Colonic mucosa (tissue), 4 donors: Measurements from ENCODE around the gene PRAMEF33. TPM values are rescaled to one million over a fixed set of nuclear protein-coding genes. Genes with fewer than 3 reads are reported as not detected.
"Not testable (repeated sequence)": the region's sequence is repeated elsewhere in the genome, so short reads cannot be mapped to it uniquely, and the experiment has no call there.

Source experiments
- DNase-seq: peaks from one replicate; pipeline ENCODE4 v3.0.0-alpha.2; 2020
- H3K27ac ChIP-seq: fragments of 200-600 bp; one replicate; pipeline ENCODE4 v1.8.0; 2021
- H3K27me3 ChIP-seq: fragments of 200-600 bp; one replicate; pipeline ENCODE4 v1.8.0; 2021
- H3K36me3 ChIP-seq: fragments of 200-600 bp; one replicate; pipeline ENCODE4 v1.8.0; 2021
- H3K4me1 ChIP-seq: fragments of 200-600 bp; one replicate; pipeline ENCODE4 v1.8.0; 2021; ENCODE audit warnings: mild to moderate bottlenecking
- H3K4me3 ChIP-seq: fragments of 200-600 bp; one replicate; pipeline ENCODE4 v1.8.0; 2021
- H3K9ac ChIP-seq, 2 donors: one replicate each; pipeline ENCODE4 v1.7.0; 2013; ENCODE audit warnings: control low read depth in 2 of 2, low read depth in 2 of 2, low read length in 2 of 2
- H3K9me3 ChIP-seq: fragments of 200-600 bp; one replicate; pipeline ENCODE4 v1.8.0; 2021
- intact Hi-C: fragments of 100-400 bp; cut with DNase I; formaldehyde crosslinking; loops from one replicate; pipeline ENCODE4 v1.14.1; 2022
- total RNA-seq, 2 donors: library from RNA; stranded (reverse); fragmentation: NEBNext Ultra II Directional in 1 of 2; extraction: Animal tissue kit (Norgen Biotek cat#: 25700) in 1 of 2; gene quantifications; one replicate each; pipeline ENCODE4 v1.2.1, GENCODE V29; 2021
- donor health status: healthy.
- donor health status: DM: no; HTN: no; CAD: no.
- donor health status: DM: no; HTN: no; CAD: no.

Gene PRAMEF33
- not detected for total RNA-seq

GRCh38 chr1:13303239-13303638, at the start of gene PRAMEF33:
Gene PRAMEF33 (plus strand): TSS chr1:13303539. CDS start chr1:13305955, 2,416 bp downstream.
- DNase-seq, H3K4me3 ChIP-seq, H3K27me3 ChIP-seq, H3K36me3 ChIP-seq, H3K9me3 ChIP-seq, H3K9ac ChIP-seq, intact Hi-C loops, H3K27ac ChIP-seq, H3K4me1 ChIP-seq: not testable (repeated sequence)

- intact Hi-C loops, result not testable (repeated sequence)
Measured at GRCh38 chr1:13253898-13254297, 49.4 kb upstream of the PRAMEF33 start, which contains the start of gene PRAMEF5. Gene PRAMEF5 (plus strand): TSS chr1:13254198. CDS start chr1:13259269, 5,071 bp downstream.

GRCh38 chr1:13265124-13265523, 38.2 kb upstream of the PRAMEF33 start:
- DNase-seq, H3K4me3 ChIP-seq, intact Hi-C loops: not testable (repeated sequence)

More at GRCh38 chr1:13253898-13254297, 49.4 kb upstream of the PRAMEF33 start, which contains the start of gene PRAMEF5:
- not testable (repeated sequence) for H3K27ac ChIP-seq, H3K27me3 ChIP-seq, H3K4me1 ChIP-seq, DNase-seq, H3K9ac ChIP-seq, H3K4me3 ChIP-seq, H3K9me3 ChIP-seq, H3K36me3 ChIP-seq

GRCh38 chr1:13277016-13277415, 26.3 kb upstream of the PRAMEF33 start:
- H3K4me1 ChIP-seq, H3K9ac ChIP-seq, H3K27ac ChIP-seq, H3K27me3 ChIP-seq, intact Hi-C loops, H3K4me3 ChIP-seq, H3K9me3 ChIP-seq, H3K36me3 ChIP-seq, DNase-seq: not testable (repeated sequence)

More at GRCh38 chr1:13265124-13265523, 38.2 kb upstream of the PRAMEF33 start:
- H3K9ac ChIP-seq, H3K36me3 ChIP-seq, H3K4me1 ChIP-seq, H3K27me3 ChIP-seq, H3K27ac ChIP-seq, H3K9me3 ChIP-seq: not testable (repeated sequence)

GRCh38 chr1:13279617-13280016, 23.7 kb upstream of the PRAMEF33 start:
- H3K4me1 ChIP-seq, H3K9ac ChIP-seq, intact Hi-C loops, H3K9me3 ChIP-seq, H3K36me3 ChIP-seq, H3K27me3 ChIP-seq, H3K4me3 ChIP-seq, H3K27ac ChIP-seq, DNase-seq: not testable (repeated sequence)

- H3K9me3 ChIP-seq, H3K4me3 ChIP-seq, H3K27me3 ChIP-seq, H3K27ac ChIP-seq, H3K36me3 ChIP-seq, intact Hi-C loops, H3K9ac ChIP-seq, DNase-seq, H3K4me1 ChIP-seq: not testable (repeated sequence)
Measured at GRCh38 chr1:13285037-13285436, 18.3 kb upstream of the PRAMEF33 start, which contains the start of gene PRAMEF8. Gene PRAMEF8 (minus strand): TSS chr1:13285137. CDS start chr1:13284091, 1,046 bp downstream.

GRCh38 chr1:13289030-13289429, 14.3 kb upstream of the PRAMEF33 start:
- DNase-seq, H3K9me3 ChIP-seq, intact Hi-C loops, H3K4me3 ChIP-seq, H3K4me1 ChIP-seq, H3K36me3 ChIP-seq, H3K27ac ChIP-seq, H3K9ac ChIP-seq, H3K27me3 ChIP-seq: not testable (repeated sequence)

GRCh38 chr1:13297216-13297931, 6.0 kb upstream of the PRAMEF33 start:
- H3K4me3 ChIP-seq, H3K27me3 ChIP-seq, intact Hi-C loops, H3K4me1 ChIP-seq, H3K9me3 ChIP-seq, H3K27ac ChIP-seq, H3K36me3 ChIP-seq, H3K9ac ChIP-seq, DNase-seq: not testable (repeated sequence)

- H3K27ac ChIP-seq, H3K9me3 ChIP-seq, DNase-seq, intact Hi-C loops, H3K4me1 ChIP-seq, H3K27me3 ChIP-seq, H3K36me3 ChIP-seq, H3K4me3 ChIP-seq, H3K9ac ChIP-seq: not testable (repeated sequence)
Measured at GRCh38 chr1:13298699-13299098, 4.6 kb upstream of the PRAMEF33 start.

GRCh38 chr1:13302197-13302596, 1.1 kb upstream of the PRAMEF33 start:
- not testable (repeated sequence) for H3K27me3 ChIP-seq

GRCh38 chr1:13315281-13315680, 11.9 kb downstream of the PRAMEF33 start, which contains the start of gene PRAMEF15:
Gene PRAMEF15 (plus strand): TSS chr1:13315581. CDS start chr1:13318408, 2,827 bp downstream.
- H3K9me3 ChIP-seq, intact Hi-C loops, H3K27me3 ChIP-seq: not testable (repeated sequence)

More at GRCh38 chr1:13302197-13302596, 1.1 kb upstream of the PRAMEF33 start:
- H3K9me3 ChIP-seq, H3K4me3 ChIP-seq, DNase-seq, H3K9ac ChIP-seq, H3K4me1 ChIP-seq, H3K27ac ChIP-seq, H3K36me3 ChIP-seq, intact Hi-C loops: not testable (repeated sequence)

GRCh38 chr1:13342496-13342895, 39.2 kb downstream of the PRAMEF33 start:
- DNase-seq, H3K9ac ChIP-seq, H3K27me3 ChIP-seq, H3K36me3 ChIP-seq, H3K4me1 ChIP-seq, intact Hi-C loops, H3K4me3 ChIP-seq, H3K9me3 ChIP-seq, H3K27ac ChIP-seq: not testable (repeated sequence)

More at GRCh38 chr1:13315281-13315680, 11.9 kb downstream of the PRAMEF33 start, which contains the start of gene PRAMEF15:
- not testable (repeated sequence) for DNase-seq, H3K27ac ChIP-seq, H3K36me3 ChIP-seq, H3K9ac ChIP-seq, H3K4me3 ChIP-seq, H3K4me1 ChIP-seq

- H3K4me1 ChIP-seq, H3K36me3 ChIP-seq, DNase-seq, H3K9me3 ChIP-seq, intact Hi-C loops, H3K27me3 ChIP-seq, H3K4me3 ChIP-seq, H3K9ac ChIP-seq, H3K27ac ChIP-seq: not testable (repeated sequence)
Measured at GRCh38 chr1:13347034-13347433, 43.7 kb downstream of the PRAMEF33 start, which contains the start of gene PRAMEF14. Gene PRAMEF14 (minus strand): TSS chr1:13347134. CDS start chr1:13345314, 1,820 bp downstream.
